ENCODE measurements around the gene YDJC.

GRCh38 chr22:21591695-21592094 is 38.1 kb downstream of the YDJC start:
- TF ChIP-seq POLR2A (IDR thresholded peaks at IDR 0.05) = no peak
- TF ChIP-seq, protein P1, sequence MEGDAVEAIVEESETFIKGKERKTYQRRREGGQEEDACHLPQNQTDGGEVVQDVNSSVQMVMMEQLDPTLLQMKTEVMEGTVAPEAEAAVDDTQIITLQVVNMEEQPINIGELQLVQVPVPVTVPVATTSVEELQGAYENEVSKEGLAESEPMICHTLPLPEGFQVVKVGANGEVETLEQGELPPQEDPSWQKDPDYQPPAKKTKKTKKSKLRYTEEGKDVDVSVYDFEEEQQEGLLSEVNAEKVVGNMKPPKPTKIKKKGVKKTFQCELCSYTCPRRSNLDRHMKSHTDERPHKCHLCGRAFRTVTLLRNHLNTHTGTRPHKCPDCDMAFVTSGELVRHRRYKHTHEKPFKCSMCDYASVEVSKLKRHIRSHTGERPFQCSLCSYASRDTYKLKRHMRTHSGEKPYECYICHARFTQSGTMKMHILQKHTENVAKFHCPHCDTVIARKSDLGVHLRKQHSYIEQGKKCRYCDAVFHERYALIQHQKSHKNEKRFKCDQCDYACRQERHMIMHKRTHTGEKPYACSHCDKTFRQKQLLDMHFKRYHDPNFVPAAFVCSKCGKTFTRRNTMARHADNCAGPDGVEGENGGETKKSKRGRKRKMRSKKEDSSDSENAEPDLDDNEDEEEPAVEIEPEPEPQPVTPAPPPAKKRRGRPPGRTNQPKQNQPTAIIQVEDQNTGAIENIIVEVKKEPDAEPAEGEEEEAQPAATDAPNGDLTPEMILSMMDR (IDR thresholded peaks at IDR 0.05) = no peak
